ENCODE results near the gene FOCAD. TPM values are rescaled to one million over a fixed set of nuclear protein-coding genes. Genes with fewer than 3 reads are reported as not detected.

The FOCAD gene
- total RNA-seq, 2 donors from 2014 or later, result 29.4 to 29.6 TPM

DNA sequence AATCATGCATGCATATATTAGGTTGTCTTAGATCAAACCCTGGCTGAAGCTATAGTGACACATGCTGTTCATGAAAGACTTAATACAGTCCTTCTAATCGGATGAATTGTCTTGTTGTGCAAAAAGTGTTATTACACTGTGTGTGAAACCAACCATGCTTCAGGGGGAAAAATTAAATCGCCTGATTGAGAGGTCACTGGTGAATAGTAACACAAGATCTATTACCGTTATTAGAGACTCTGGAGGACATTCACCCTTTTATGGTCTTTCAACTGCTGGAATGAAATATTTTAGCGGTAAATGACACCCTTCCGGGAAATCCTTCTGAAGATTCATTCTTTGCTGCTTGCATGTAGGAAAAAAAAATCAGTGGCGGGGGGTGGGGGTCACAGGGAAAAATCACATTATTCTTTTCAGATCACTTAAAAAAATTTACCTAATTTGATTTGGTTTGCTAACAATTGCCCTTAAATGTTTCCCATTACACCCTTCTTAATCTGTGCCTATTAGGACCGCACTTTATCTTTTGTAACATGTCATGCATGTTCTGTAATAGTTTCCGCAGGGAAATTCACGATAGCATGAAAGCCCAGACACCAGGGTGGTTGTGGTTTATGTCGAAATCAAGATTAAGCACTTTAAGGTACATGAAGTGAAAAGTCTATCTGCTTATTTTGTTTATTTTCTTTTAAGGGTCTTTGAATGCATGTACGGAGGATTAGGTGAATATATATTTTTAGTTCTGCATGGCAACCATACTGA lies 120.6 kb downstream of the FOCAD start:
- H3K27ac Mint-ChIP-seq, result no peak overlapping the region
- no peaks in the 10 kb centered on the region for H3K27me3 Mint-ChIP-seq (ENCODE audit: low read depth)
- no peaks in the 10 kb centered on the region for H3K4me1 Mint-ChIP-seq (ENCODE audit: low read depth)
- H3K9me3 Mint-ChIP-seq, result no peaks in the 10 kb centered on the region
- DNase-seq (no peak), ATAC-seq (replicated peaks in 1 of 2) (no peak)
- H3K36me3 Mint-ChIP-seq (ENCODE audit: insufficient read depth in 2 of 2), result no peaks in the 10 kb centered on the region
- H3K4me3 Mint-ChIP-seq, result no peak overlapping the region

DNA sequence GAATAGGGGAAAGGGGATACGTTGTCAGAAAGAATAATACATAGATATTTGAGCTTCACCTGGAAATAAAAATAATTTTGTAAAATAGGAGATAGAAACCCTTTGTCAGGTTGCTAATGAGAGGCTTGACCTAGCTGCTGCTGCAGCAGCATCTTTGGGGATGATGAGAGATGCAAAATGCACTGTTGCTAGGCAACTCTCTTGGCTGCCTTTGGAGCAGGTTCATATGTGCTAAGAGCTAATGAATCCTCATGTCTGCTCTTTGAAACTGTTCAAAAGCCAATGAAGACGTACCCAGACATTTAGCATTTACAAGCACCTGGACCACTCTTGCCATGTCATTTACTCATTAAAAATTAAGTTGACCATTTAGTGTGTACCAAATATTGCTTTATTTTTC lies 121.7 kb downstream of the FOCAD start:
- Mint-ChIP-seq H3K4me1 (ENCODE audit: low read depth) (no peaks in the 10 kb centered on the region), H3K27ac (no peak overlapping the region), H3K27me3 (ENCODE audit: low read depth) (no peaks in the 10 kb centered on the region), H3K9me3 (no peaks in the 10 kb centered on the region), H3K36me3 (ENCODE audit: insufficient read depth in 2 of 2) (no peaks in the 10 kb centered on the region), H3K4me3 (no peak overlapping the region)
- ATAC-seq (replicated peaks in 1 of 2) (no peak), DNase-seq (no peak)

DNA sequence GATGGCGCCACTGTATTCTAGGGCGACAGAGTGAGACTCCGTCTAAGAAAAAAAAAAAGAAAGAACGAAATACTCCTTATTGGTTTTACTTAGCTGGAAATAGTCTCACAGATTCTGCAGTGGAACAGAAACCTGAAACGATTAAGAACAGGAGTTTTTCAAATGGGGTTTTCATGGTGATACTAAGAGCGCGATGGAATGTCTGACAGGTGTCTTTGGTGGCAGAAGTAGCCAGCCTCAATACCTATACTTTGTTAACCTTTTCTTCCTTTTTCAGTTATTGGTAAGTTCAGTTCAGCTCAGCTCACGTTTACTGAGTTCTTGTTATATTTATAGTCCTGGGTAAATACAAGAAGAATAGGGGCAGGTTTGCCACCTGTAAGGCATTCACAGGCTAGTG lies 123.9 kb downstream of the FOCAD start:
- Mint-ChIP-seq H3K27me3 (ENCODE audit: low read depth) (no peaks in the 10 kb centered on the region), H3K4me3 (no peak overlapping the region), H3K4me1 (ENCODE audit: low read depth) (no peaks in the 10 kb centered on the region), H3K27ac (no peak overlapping the region), H3K9me3 (no peaks in the 10 kb centered on the region), H3K36me3 (ENCODE audit: insufficient read depth in 2 of 2) (no peaks in the 10 kb centered on the region)
- ATAC-seq (replicated peaks in 1 of 2) (no peak), DNase-seq (no peak)

DNA sequence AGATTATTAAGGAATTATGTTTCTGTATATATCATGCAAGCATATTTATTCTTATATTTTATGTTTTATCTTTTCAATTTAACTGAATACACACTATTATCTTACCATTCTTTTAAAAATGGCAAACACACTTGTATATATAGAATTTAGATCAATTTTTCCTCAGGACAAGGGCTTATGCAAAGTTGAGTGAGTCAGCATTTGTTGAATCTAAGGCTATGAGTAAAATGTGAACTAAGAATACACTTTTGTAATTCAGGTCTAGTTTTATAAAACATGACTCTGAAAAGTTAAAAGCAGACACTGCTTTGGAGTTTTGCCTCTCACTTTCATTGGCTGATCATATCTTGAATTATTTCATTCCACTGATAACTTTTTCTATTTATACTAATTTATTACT lies 127.8 kb downstream of the FOCAD start:
- H3K27ac Mint-ChIP-seq, result no peak overlapping the region
- H3K36me3 Mint-ChIP-seq (ENCODE audit: insufficient read depth in 2 of 2), result no peaks in the 10 kb centered on the region
- H3K9me3 Mint-ChIP-seq, result no peaks in the 10 kb centered on the region
- no peaks in the 10 kb centered on the region for H3K4me1 Mint-ChIP-seq (ENCODE audit: low read depth)
- DNase-seq (no peak), ATAC-seq (replicated peaks in 1 of 2) (no peak)
- H3K27me3 Mint-ChIP-seq (ENCODE audit: low read depth), result no peaks in the 10 kb centered on the region
- H3K4me3 Mint-ChIP-seq, result no peak overlapping the region

DNA sequence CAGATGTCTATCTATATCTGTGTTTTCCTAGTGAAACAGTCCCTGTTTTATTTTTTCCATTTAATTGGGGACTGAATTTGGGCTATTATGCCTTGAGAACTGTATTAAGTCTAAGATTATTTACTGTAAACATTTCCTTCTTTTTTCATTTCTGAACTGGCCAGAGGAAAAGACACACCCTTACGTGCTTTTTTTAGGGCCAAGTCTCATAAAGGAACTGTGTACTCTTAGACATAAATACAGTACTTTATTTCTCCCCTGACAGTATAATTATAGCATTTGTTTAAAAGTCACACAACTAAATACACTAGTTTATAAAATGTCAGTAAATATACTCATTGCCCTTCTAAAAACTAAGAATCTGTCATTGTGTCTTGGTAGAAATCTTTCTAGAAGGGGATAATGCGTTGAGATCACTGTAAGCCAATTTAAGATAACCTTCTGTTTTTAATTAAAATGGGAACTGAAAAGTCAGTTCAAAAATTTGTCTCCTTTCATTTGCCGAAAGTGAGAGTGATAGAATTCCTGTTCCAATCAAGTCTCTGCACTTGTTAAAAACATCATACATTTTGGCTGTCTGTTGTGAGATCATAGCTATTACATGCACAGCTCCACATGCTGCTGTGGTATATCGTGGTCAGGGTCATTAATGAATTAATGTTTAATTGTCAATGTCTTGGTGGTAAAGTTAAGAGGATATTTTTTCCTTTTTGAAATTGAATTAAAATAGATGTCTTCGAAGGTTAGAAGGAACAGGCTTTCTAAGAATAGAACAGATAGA lies 132.1 kb downstream of the FOCAD start:
- no peaks in the 10 kb centered on the region for H3K9me3 Mint-ChIP-seq
- no peak for ATAC-seq (replicated peaks in 1 of 2)
- no peaks in the 10 kb centered on the region for H3K4me1 Mint-ChIP-seq (ENCODE audit: low read depth)
- H3K4me3 Mint-ChIP-seq, result no peak overlapping the region
- H3K27ac Mint-ChIP-seq, result no peak overlapping the region
- H3K27me3 Mint-ChIP-seq (ENCODE audit: low read depth), result no peaks in the 10 kb centered on the region
- no peak for DNase-seq
- H3K36me3 Mint-ChIP-seq (ENCODE audit: insufficient read depth in 2 of 2), result no peaks in the 10 kb centered on the region

DNA sequence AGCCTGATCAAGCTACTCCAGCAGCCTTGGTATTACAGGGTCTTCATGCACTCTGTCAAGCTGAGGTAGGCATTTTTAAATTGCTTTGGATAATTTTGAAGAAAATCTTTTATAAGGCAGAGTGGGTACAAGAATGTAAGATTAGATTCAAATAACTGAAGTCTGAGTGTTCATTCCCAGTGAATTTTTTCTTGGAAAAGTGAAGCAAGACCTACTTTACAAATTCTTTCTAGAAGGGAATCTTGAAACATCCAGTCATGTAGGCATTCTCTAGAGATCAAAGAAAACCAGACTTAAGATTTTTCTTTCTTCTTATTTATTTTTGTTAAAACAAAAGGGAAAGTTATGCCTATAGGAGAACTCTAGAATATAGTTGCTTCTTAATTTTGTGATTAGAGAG lies 139.0 kb downstream of the FOCAD start:
- Mint-ChIP-seq H3K9me3 (no peaks in the 10 kb centered on the region), H3K4me3 (no peak overlapping the region), H3K4me1 (ENCODE audit: low read depth) (no peaks in the 10 kb centered on the region), H3K36me3 (ENCODE audit: insufficient read depth in 2 of 2) (peaks cover 2 to 4% of the 10 kb centered on the region in 2 donors), H3K27me3 (ENCODE audit: low read depth) (no peaks in the 10 kb centered on the region), H3K27ac (no peak overlapping the region)
- DNase-seq (no peak), ATAC-seq (replicated peaks in 1 of 2) (no peak)

DNA sequence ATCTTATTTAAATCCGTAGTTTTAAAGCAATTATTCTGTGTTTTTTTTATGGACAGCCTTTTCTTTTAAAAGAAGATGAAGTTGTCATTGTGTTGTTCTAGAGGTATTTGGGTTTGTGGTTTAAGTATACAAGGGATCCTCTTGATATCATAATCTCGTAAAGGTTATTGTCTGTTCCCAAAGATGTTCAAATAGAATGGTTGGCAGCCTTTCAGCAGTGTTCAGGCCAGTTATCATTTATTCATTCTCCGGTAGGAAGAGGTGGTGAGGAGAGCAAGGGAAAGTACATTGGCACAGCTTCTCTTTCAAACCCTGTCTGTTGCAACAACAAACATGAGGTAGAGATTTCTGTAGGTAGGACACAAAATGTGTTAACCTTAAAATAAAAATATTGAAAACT lies 147.0 kb downstream of the FOCAD start:
- no peak overlapping the region for H3K27ac Mint-ChIP-seq
- ATAC-seq (replicated peaks in 1 of 2) (no peak), DNase-seq (no peak)
- H3K27me3 Mint-ChIP-seq (ENCODE audit: low read depth), result no peaks in the 10 kb centered on the region
- peaks cover 0 to 3% of the 10 kb centered on the region in 2 donors for H3K9me3 Mint-ChIP-seq
- peaks cover 8% of the 10 kb centered on the region for H3K4me1 Mint-ChIP-seq (ENCODE audit: low read depth)
- H3K4me3 Mint-ChIP-seq, result no peak overlapping the region
- H3K36me3 Mint-ChIP-seq (ENCODE audit: insufficient read depth in 2 of 2), result peaks cover 3 to 4% of the 10 kb centered on the region in 2 donors

DNA sequence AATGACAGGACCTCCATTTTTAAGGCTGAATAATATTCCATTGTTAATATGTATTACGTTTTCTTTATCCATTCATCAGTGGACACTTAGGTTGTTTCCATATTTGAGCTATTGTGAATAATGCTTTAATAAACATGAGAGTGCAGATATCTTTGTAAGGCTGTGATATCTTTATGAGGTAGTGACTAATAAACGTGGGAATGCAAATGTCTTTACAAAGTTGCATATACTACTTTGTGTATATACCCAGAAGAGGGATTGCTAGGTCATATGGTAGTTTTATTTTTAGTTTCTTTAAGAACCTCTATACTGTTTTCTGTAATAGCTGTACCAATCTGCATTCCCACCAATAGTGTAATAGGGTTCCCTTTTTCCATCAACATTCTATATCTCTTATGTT lies 148.7 kb downstream of the FOCAD start:
- H3K4me1 Mint-ChIP-seq (ENCODE audit: low read depth), result peaks cover 8% of the 10 kb centered on the region
- H3K27me3 Mint-ChIP-seq (ENCODE audit: low read depth), result no peaks in the 10 kb centered on the region
- H3K4me3 Mint-ChIP-seq, result no peak overlapping the region
- DNase-seq (no peak), ATAC-seq (replicated peaks in 1 of 2) (no peak)
- peaks cover 0 to 3% of the 10 kb centered on the region in 2 donors for H3K36me3 Mint-ChIP-seq (ENCODE audit: insufficient read depth in 2 of 2)
- no peak overlapping the region for H3K27ac Mint-ChIP-seq
- peaks cover 0 to 3% of the 10 kb centered on the region in 2 donors for H3K9me3 Mint-ChIP-seq

DNA sequence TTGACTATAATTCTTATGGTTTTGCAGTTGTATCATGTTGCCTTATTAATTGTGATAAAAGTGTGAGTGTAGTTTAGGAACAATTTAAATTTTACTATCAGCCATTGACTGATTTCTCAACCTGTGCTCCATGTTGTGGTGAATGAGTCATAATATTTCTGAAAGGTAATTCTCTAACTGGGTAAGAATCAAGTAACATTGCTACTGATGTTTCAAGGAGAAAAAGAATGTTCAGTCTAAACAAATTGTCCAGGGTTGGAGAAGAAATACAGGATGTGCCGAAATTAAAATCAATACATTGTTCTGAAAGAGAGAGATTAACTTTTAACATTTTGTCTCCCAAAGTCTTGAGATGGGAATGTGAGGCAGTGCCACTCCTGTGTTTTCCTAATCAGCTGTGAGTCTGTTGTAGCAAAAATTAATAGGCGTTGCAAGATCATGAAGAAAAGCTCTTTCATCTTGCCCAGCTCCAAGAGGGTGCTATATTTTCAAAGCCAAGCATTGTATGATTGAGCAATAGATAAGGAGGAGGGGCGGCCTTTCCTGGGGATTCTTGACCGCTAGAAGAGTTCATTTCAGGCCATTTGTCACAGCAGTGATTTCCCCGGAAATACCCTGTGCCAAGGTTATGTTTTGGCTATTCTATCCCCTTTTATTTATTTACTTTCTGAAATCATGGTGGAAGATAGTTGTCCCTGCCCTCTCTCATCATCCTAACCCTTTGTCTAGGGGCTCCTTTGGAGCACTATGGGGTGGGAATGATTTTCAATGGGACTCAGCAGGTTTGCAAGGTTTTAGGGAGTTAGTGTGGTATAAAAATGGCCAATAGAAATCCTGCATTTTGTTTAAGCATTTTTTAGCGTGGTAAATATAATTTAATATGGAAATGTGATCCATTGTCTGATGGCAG lies 151.6 kb downstream of the FOCAD start:
- Mint-ChIP-seq H3K9me3 (no peaks in the 10 kb centered on the region), H3K27ac (no peak overlapping the region)
- no peak for ATAC-seq (replicated peaks in 1 of 2)

DNA sequence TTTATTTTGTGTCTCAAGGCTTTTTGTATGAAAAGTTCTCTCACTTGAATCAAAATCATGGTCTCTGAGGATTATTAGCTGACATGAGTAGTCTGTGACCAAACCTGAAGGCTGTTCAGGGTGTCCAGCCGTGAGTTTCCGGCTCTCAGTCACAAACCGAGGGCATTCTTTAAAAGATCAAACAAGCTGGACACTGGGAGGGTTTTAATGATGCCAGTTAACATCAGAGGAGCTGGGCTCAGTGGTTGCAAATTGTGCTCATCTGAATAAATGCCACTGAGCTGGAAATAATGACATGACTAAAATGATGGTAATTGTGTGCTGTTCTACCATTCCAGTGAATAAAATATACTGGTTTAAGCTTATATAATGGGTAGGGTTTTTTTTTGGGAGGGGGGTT lies 153.1 kb downstream of the FOCAD start:
- no peak overlapping the region for H3K4me3 Mint-ChIP-seq
- DNase-seq (no peak), ATAC-seq (replicated peaks in 1 of 2) (no peak)
- peaks cover 8% of the 10 kb centered on the region for H3K4me1 Mint-ChIP-seq (ENCODE audit: low read depth)
- peaks cover 0 to 3% of the 10 kb centered on the region in 2 donors for H3K9me3 Mint-ChIP-seq
- no peaks in the 10 kb centered on the region for H3K27me3 Mint-ChIP-seq (ENCODE audit: low read depth)
- H3K36me3 Mint-ChIP-seq (ENCODE audit: insufficient read depth in 2 of 2), result peaks cover 4 to 8% of the 10 kb centered on the region in 2 donors
- H3K27ac Mint-ChIP-seq, result no peak overlapping the region

More for the DNA sequence above, 151.6 kb downstream of the FOCAD start:
- Mint-ChIP-seq H3K4me3 (no peak overlapping the region), H3K27me3 (ENCODE audit: low read depth) (no peaks in the 10 kb centered on the region), H3K36me3 (ENCODE audit: insufficient read depth in 2 of 2) (peaks cover 0 to 3% of the 10 kb centered on the region in 2 donors), H3K4me1 (ENCODE audit: low read depth) (peaks cover 8% of the 10 kb centered on the region)
- no peak for DNase-seq

DNA sequence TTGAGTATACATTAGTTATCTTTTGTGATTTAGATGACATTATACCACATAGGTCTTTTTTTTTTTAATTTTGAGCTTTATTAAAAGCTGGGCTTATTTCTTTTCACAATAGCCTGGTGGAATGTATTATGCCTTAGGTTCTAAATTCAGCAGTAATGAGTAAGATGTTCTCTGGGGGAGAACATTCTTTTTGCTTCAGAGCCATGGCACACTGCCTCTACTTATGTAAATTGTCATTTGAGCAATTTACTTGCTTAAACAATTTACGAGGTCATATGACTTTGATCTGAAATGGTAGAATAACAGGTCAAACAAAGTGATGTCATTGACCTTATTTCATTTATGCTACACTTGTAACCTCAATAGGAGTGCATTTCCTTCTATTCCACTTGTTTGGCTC lies 154.2 kb downstream of the FOCAD start:
- peaks cover 8% of the 10 kb centered on the region for H3K4me1 Mint-ChIP-seq (ENCODE audit: low read depth)
- no peak overlapping the region for H3K27ac Mint-ChIP-seq
- no peak for DNase-seq
- H3K36me3 Mint-ChIP-seq (ENCODE audit: insufficient read depth in 2 of 2), result peaks cover 4 to 10% of the 10 kb centered on the region in 2 donors
- H3K27me3 Mint-ChIP-seq (ENCODE audit: low read depth), result no peaks in the 10 kb centered on the region
- no peak overlapping the region for H3K4me3 Mint-ChIP-seq
- no peak for ATAC-seq (replicated peaks in 1 of 2)
- peaks cover 2 to 4% of the 10 kb centered on the region in 2 donors for H3K9me3 Mint-ChIP-seq

DNA sequence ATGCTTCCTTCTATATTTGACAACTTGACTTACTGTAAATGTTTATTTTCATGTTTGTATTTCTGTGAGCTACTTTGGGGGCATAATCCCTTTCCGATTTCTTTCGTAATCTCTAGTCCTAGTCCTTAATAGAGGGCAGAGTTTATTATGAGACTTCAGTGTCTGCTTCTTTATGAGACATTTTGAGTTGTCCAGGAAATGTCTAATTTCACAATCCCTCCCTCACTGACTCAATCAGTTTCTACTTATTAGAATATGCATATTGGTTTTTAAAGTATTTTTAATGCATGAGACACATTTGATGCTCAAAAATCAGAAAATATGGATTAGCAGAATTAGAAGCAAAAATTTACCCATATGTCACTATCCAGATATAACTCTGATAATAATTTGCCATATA lies 160.9 kb downstream of the FOCAD start:
- H3K36me3 Mint-ChIP-seq (ENCODE audit: insufficient read depth in 2 of 2), result peaks cover 6 to 8% of the 10 kb centered on the region in 2 donors
- peaks cover 2 to 4% of the 10 kb centered on the region in 2 donors for H3K9me3 Mint-ChIP-seq
- H3K27me3 Mint-ChIP-seq (ENCODE audit: low read depth), result no peaks in the 10 kb centered on the region
- peaks cover 5% of the 10 kb centered on the region for H3K4me1 Mint-ChIP-seq (ENCODE audit: low read depth)
- ATAC-seq (replicated peaks in 1 of 2), result no peak
- DNase-seq, result no peak
- no peak overlapping the region for H3K4me3 Mint-ChIP-seq
- no peak overlapping the region for H3K27ac Mint-ChIP-seq

DNA sequence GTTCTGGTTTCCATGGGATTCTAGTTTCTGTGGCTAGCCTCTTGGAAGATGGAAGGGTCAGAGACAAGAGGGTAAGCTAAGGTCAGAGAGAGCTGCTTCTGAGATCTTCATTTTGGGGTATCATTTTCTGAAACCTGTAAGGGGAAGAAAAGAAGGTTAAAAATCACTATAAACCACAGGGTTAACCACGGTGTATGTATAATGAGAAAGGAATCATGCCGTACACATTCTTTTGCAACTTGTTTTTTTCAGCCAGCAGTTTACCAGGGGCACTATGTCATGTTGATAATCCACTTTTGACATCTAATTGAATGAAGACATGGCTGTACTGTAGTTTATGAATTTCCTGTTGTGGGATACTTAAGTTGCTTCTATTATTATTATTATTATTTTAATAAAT lies 164.4 kb downstream of the FOCAD start:
- H3K9me3 Mint-ChIP-seq, result no peaks in the 10 kb centered on the region
- H3K27me3 Mint-ChIP-seq (ENCODE audit: low read depth), result no peaks in the 10 kb centered on the region
- ATAC-seq (replicated peaks in 1 of 2) (no peak), DNase-seq (no peak)
- peaks cover 0 to 2% of the 10 kb centered on the region in 2 donors for H3K36me3 Mint-ChIP-seq (ENCODE audit: insufficient read depth in 2 of 2)
- peaks cover 5% of the 10 kb centered on the region for H3K4me1 Mint-ChIP-seq (ENCODE audit: low read depth)
- H3K27ac Mint-ChIP-seq, result no peak overlapping the region
- H3K4me3 Mint-ChIP-seq, result no peak overlapping the region

Data from activated T-cell treated with anti-CD3 and anti-CD28 coated beads, Interleukin-2, amount 50 U/mL, for 72 hours (primary cell).